T-helper 1 cell treated with Interleukin-12 subunit alpha and Interleukin-12 subunit beta and Interleukin-4 antibody, amounts not matched to agents 30 μg/mL and 1 μg/mL, for 36 hours (primary cell): ENCODE measurements around the gene SPIRE2.
"Not testable (repeated sequence)": the region's sequence is repeated elsewhere in the genome, so short reads cannot be mapped to it uniquely, and the experiment has no call there.

Source experiments
- H3K27ac Mint-ChIP-seq: one replicate; pipeline ENCODE4 v1.8.0; 2021; ENCODE audit warnings: mild to moderate bottlenecking, mixed read lengths
- H3K27me3 Mint-ChIP-seq: one replicate; pipeline ENCODE4 v1.8.0; 2021; ENCODE audit warnings: low read depth, mixed read lengths
- H3K36me3 Mint-ChIP-seq: one replicate; pipeline ENCODE4 v1.8.0; 2021; ENCODE audit warnings: low read depth, mixed read lengths
- H3K4me1 Mint-ChIP-seq: one replicate; pipeline ENCODE4 v1.8.0; 2021; ENCODE audit warnings: low read depth, mixed read lengths
- H3K4me3 Mint-ChIP-seq: one replicate; pipeline ENCODE4 v1.8.0; 2021; ENCODE audit warnings: mild to moderate bottlenecking, moderate library complexity, mixed read lengths
- H3K9me3 Mint-ChIP-seq: one replicate; pipeline ENCODE4 v1.8.0; 2021; ENCODE audit warnings: mixed read lengths

The SPIRE2 gene

DNA sequence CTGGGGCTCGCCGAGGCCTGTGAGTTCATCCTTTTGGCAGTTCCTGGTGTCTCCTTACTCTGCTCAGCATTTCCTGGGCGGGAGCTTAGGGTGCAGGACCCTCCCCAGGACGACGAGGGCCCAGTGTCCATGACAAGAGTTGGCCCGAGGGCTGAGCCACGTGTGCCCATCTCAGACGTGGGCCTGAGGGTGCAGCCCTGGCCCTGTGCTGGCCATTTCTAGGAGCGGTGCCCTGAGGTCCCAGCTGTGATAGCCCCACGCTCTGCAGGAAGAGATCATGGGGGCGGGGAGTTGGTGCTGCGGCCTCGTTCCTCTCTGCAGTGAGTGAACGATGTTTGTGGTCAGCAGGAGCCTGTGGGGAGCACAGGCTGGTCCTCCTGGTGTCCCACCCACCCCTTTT, 84.4 kb downstream of the SPIRE2 start:
- Mint-ChIP-seq H3K9me3 (no peaks in the 10 kb centered on the region), H3K4me3 (no peak overlapping the region), H3K27me3 (no peaks in the 10 kb centered on the region), H3K4me1 (peaks cover 1% of the 10 kb centered on the region), H3K36me3 (peaks cover 28% of the 10 kb centered on the region), H3K27ac (no peak overlapping the region)

DNA sequence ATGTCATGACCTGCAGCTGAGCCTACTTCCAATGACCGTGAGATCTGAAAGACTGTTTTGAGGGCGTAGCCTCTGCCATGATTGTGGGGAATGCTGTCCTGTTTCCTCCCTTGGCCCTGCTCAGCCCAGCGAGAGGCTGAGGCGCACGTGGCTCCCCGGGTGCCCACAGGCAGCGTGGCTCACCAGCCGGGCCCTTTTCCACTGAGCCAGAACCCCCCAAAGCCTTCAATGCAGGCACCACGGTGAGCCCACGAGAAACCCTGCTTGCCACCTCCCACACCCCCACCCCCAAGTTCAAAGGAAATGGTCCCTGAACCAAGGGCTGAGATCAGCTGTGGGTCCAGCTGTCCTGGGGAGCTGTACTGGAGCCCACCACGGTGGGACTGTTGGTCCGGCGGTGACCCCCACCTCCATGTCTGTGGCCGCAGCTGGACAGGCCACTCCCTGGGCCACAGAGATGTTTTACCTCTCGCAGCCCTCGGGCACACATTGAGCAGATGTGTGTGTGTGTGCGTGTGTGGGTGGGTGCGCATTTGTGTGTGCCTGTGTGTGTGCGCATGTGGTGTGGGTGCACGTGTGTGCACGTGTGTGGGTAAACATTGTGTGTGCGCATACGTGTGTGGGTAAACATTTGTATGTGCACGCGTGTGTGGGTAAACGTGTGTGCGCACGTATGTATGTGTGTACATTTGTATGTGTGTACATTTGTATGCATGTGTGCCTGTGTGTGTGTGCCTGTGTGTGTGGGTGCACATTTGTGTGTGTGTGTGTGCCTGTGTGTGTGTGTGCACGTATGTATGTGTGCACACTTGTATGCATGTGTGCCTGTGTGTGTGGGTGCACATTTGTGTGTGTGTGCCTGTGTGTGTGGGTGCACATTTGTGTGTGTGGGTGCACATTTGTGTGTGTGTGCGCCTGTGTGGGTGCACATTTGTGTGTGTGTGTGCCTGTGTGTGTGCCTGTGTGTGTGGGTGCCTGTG, 85.4 kb downstream of the SPIRE2 start:
- Mint-ChIP-seq H3K27ac (no peak overlapping the region), H3K9me3 (no peaks in the 10 kb centered on the region), H3K36me3 (peaks cover 27% of the 10 kb centered on the region), H3K4me1 (peaks cover 8% of the 10 kb centered on the region), H3K27me3 (no peaks in the 10 kb centered on the region), H3K4me3 (no peak overlapping the region)

DNA sequence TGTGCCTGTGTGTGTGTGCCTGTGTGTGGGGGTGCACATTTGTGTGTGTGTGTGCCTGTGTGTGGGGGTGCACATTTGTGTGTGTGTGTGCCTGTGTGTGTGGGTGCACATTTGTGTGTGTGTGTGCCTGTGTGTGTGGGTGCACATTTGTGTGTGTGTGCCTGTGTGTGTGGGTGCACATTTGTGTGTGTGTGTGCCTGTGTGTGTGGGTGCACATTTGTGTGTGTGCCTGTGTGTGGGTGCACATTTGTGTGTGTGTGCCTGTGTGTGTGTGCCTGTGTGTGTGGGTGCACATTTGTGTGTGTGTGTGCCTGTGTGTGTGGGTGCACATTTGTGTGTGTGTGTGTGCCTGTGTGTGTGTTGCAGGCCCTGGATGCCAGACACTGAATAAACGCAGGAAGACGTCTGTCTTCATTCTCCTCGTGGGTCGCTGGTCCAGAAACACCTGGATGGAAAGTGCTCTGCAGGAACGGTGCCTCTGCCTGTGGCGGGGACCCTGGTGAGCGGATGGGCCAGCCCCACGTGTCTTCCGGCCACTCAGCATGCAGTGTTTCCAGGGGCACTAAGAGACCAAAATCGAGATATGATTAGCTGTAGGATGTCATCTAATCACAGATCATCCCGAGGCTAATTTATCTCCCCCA, 86.5 kb downstream of the SPIRE2 start:
- H3K27ac Mint-ChIP-seq, H3K27me3 Mint-ChIP-seq, H3K9me3 Mint-ChIP-seq, H3K4me3 Mint-ChIP-seq: not testable (repeated sequence)
- Mint-ChIP-seq H3K36me3 (peaks cover 22% of the 10 kb centered on the region), H3K4me1 (peaks cover 11% of the 10 kb centered on the region)

DNA sequence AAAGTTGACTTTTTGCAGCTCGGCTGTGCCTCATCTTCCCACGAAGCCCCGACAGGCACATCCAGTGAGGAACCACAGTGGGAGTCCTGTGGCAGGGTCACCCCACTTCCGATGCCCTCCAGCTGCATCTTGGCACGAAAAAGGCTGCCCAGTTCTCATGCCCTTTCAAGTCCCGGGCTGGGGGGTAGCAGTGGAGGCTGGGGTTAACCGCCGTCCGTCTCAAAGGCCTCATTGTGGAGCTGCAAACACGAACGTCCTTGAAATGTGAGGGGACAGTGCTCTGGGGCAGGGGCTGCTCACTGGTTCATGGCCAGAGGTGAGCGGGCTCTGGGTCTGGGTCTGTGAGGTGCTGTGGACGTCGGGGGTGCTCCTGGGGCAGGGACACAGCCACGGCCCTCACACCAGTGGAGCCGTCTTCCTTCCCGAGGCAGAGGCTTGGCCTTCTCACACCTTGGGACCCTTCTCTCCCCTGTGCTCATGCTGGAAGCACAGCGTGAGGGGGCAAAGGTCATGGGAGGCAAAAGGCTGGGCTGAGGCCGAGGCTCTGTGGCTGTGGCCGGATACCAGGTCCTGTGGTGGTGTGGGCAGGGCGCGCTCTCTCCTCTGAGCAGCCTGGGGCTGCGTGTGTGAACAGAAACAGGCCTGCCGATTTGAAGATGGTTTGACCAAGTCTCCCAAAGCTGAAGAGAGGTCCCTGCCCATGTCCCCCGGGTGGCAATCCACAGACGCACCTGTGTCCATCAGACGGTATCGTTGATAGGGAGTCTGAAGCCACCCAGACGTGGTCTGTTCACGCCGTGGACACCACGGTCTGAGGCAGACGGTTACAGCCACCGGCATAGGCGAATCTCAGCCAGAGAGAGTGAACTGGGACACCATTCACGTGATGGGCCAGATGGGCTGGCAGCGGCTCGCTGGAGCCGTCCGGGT, 87.3 kb downstream of the SPIRE2 start:
- Mint-ChIP-seq H3K9me3 (no peaks in the 10 kb centered on the region), H3K27me3 (peaks cover 6% of the 10 kb centered on the region), H3K4me3 (no peak overlapping the region), H3K27ac (no peak overlapping the region), H3K36me3 (peaks cover 18% of the 10 kb centered on the region), H3K4me1 (peaks cover 16% of the 10 kb centered on the region)

DNA sequence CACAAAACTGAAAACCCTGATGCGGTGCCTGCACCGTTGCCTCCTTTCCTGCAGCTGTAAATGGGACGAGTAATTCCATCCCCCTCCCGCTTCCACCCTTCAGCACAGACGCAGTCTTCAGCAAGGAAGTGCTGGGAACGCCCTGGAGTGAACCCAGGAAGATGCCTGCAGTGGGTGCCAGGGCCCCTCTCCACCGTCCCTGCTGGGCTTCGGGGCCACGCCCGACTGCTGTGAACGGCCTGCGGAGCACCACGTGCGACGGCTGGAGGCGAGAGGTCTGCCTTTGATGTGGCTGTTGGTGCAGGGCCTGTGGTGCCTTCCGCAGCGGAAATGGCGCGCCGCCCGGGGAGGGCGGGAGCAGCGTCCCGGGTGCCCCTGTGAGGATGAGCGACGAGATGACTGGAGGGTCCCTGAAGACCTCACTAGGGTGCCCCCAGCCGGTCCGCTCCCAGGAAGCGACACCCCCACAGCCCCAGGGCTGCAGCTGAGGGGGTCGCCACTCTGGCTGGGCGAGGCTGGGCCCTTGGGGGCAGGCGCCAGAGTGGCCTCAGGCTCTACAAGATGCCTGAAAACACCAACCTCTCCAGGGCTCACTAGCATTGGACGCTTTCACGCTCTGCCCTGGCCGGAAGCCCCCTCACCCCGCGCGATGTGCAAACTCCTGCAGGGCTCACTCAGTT, 89.6 kb downstream of the SPIRE2 start:
- H3K27ac Mint-ChIP-seq: peak overlapping the region; percentile 79
- peaks cover 28% of the 10 kb centered on the region for H3K4me1 Mint-ChIP-seq
- peak overlapping the region; percentile 69 for H3K4me3 Mint-ChIP-seq
- no peaks in the 10 kb centered on the region for H3K9me3 Mint-ChIP-seq
- H3K36me3 Mint-ChIP-seq: peaks cover 14% of the 10 kb centered on the region
- H3K27me3 Mint-ChIP-seq: peaks cover 12% of the 10 kb centered on the region

DNA sequence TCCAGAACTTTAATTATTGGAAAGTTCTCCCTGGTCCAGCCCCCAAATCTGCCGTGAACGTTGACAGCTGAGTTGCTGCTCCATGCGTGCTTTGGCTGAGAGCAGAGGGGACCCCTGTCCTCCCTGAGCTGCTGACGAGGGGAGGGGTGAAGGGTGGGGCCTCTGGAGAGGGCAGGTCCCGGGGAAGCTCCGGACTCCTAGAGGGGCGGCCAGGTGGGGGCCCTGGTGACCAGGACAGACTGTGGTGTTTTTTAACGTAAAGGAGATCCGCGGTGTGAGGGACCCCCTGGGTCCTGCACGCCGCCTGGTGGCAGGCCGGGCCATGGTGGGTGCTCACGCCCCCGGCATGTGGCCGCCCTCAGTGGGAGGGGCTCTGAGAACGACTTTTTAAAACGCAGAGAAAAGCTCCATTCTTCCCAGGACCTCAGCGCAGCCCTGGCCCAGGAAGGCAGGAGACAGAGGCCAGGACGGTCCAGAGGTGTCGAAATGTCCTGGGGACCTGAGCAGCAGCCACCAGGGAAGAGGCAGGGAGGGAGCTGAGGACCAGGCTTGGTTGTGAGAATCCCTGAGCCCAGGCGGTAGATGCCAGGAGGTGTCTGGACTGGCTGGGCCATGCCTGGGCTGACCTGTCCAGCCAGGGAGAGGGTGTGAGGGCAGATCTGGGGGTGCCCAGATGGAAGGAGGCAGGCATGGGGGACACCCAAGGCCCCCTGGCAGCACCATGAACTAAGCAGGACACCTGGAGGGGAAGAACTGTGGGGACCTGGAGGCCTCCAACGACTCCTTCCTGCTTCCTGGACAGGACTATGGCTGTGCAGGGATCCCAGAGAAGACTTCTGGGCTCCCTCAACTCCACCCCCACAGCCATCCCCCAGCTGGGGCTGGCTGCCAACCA, 90.4 kb downstream of the SPIRE2 start, which contains the start of gene MC1R:
TSS of gene MC1R (plus strand) at position 410 of the 895 bp plus-strand sequence. CDS start at position 807, 397 bp downstream.
- H3K27ac Mint-ChIP-seq: peak within 1 kb of the TSS; percentile 79
- H3K27me3 Mint-ChIP-seq: peaks cover 12% of the 10 kb centered on the region
- H3K36me3 Mint-ChIP-seq: peaks cover 10% of the 10 kb centered on the region
- H3K9me3 Mint-ChIP-seq: no peaks in the 10 kb centered on the region
- H3K4me1 Mint-ChIP-seq: peaks cover 28% of the 10 kb centered on the region
- H3K4me3 Mint-ChIP-seq: peak within 1 kb of the TSS; percentile 69

DNA sequence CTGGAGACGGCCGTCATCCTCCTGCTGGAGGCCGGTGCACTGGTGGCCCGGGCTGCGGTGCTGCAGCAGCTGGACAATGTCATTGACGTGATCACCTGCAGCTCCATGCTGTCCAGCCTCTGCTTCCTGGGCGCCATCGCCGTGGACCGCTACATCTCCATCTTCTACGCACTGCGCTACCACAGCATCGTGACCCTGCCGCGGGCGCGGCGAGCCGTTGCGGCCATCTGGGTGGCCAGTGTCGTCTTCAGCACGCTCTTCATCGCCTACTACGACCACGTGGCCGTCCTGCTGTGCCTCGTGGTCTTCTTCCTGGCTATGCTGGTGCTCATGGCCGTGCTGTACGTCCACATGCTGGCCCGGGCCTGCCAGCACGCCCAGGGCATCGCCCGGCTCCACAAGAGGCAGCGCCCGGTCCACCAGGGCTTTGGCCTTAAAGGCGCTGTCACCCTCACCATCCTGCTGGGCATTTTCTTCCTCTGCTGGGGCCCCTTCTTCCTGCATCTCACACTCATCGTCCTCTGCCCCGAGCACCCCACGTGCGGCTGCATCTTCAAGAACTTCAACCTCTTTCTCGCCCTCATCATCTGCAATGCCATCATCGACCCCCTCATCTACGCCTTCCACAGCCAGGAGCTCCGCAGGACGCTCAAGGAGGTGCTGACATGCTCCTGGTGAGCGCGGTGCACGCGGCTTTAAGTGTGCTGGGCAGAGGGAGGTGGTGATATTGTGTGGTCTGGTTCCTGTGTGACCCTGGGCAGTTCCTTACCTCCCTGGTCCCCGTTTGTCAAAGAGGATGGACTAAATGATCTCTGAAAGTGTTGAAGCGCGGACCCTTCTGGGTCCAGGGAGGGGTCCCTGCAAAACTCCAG, 91.5 kb downstream of the SPIRE2 start:
- peaks cover 3% of the 10 kb centered on the region for H3K36me3 Mint-ChIP-seq
- H3K9me3 Mint-ChIP-seq: no peaks in the 10 kb centered on the region
- H3K27ac Mint-ChIP-seq: peak overlapping the region; percentile 2
- H3K27me3 Mint-ChIP-seq: peaks cover 17% of the 10 kb centered on the region
- H3K4me3 Mint-ChIP-seq: peak overlapping the region; percentile 2
- H3K4me1 Mint-ChIP-seq: peaks cover 30% of the 10 kb centered on the region

DNA sequence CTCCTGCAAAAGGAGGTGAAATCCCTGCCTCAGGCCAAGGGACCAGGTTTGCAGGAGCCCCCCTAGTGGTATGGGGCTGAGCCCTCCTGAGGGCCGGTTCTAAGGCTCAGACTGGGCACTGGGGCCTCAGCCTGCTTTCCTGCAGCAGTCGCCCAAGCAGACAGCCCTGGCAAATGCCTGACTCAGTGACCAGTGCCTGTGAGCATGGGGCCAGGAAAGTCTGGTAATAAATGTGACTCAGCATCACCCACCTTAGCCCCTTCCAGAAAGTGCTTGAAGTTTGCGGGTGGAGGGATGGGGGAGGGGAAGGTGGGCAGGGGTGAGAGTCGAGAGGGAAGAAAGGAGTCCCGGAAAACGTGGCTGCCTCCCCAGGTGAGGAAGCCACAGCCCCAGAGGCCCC, 92.4 kb downstream of the SPIRE2 start:
- no peak overlapping the region for H3K27ac Mint-ChIP-seq
- H3K4me1 Mint-ChIP-seq: peaks cover 32% of the 10 kb centered on the region
- H3K9me3 Mint-ChIP-seq: no peaks in the 10 kb centered on the region
- H3K36me3 Mint-ChIP-seq: no peaks in the 10 kb centered on the region
- H3K27me3 Mint-ChIP-seq: peaks cover 24% of the 10 kb centered on the region
- no peak overlapping the region for H3K4me3 Mint-ChIP-seq
